Medulla oblongata (tissue), 1 donor: ENCODE data around the gene LINC01488.

Source experiments
- DNase-seq: peaks from one replicate; pipeline ENCODE4 v3.0.0-alpha.2; 2015; ENCODE audit errors: extremely low spot score

LINC01488 gene

DNA sequence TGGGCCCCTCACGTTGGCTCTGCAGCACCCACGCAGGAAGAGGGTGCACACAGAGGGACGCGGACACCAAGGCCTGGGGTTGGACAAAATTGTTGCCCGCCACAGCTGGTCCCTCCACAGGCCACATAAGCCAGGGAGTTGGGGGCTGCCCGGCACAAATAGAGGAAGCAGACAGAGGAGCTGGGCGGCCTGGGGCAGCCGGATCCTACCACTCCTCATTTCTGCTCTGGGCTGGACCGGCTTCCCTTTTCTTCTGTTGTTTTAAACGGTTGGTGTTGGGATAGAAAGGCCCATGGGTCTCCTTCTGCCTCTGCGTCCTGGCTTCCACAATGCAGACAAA lies 36.4 kb upstream of the LINC01488 start:
- peak; percentile 43 for DNase-seq

GRCh38 chr11:69446108-69446507 lies 35.4 kb upstream of the LINC01488 start:
- DNase-seq: peak; percentile 42

- DNase-seq: no peak
These were observed 33.7 kb upstream of the LINC01488 start for GRCh38 chr11:69447786-69448185.

GRCh38 chr11:69448471-69449284 lies 32.8 kb upstream of the LINC01488 start:
- no peak for DNase-seq

DNA sequence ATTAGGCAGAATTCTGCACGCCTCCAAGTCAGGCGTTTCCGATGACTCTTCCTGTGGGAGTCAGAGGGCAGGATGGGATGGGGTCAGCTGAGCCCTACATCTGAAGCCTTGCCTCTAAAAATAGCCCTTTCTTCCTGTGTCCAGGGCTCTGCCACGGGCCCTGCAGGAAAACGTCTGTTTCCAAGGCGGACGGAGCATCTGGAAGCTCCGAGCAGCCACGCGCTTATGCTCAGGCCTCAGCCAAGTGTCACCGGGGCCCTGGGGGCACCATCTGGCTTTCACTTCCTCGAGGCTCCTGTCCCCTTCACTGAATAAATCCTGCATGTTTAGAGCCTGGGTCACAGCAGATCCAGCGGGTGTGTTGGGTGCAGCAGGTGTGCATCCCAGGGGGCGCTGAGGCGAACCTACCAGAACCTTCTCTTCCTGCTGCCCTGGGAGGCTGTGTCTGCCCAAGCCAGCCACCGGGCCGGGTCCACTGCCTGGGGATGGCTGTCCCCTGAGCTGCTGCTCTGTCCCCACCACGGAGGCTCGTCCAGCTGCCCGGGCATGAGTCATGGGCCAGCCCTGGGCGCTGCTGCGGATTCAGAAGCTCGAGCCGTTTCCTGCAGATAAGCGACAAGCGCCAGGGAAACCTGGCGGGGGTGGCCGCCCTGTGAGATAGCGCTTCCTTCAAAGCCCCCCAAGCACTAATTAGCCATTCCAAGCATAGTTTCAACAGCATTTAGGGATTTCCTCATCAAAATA lies 32.0 kb upstream of the LINC01488 start:
- peak; percentile 51 for DNase-seq

GRCh38 chr11:69450064-69450856 lies 31.2 kb upstream of the LINC01488 start:
- no peak for DNase-seq

GRCh38 chr11:69450857-69451220 lies 30.6 kb upstream of the LINC01488 start:
- DNase-seq: no peak

DNA sequence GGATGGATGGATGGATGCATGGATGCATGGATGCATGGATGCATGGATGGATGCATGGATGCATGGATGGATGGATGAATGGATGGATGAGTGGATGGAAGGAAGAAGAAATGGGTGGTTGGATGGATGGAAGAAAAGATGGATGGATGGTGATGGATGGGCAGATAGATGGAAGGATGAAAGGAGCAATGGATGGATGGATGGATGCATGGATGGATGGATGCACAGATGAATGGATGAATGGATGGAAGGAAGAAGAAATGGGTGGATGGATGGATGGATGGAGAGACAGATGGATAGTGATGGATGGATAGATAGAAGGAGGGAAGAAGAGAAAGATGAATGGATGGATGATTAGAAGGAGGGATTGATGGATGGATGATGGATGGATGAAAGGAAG lies 30.2 kb upstream of the LINC01488 start:
- DNase-seq: no peak

GRCh38 chr11:69452206-69452987 lies 29.1 kb upstream of the LINC01488 start:
- DNase-seq: no peak

GRCh38 chr11:69453151-69453550 lies 28.3 kb upstream of the LINC01488 start:
- DNase-seq: no peak

- no peak for DNase-seq
These were observed 27.4 kb upstream of the LINC01488 start for GRCh38 chr11:69454018-69454417.

GRCh38 chr11:69455969-69456368 lies 25.5 kb upstream of the LINC01488 start:
- no peak for DNase-seq

DNA sequence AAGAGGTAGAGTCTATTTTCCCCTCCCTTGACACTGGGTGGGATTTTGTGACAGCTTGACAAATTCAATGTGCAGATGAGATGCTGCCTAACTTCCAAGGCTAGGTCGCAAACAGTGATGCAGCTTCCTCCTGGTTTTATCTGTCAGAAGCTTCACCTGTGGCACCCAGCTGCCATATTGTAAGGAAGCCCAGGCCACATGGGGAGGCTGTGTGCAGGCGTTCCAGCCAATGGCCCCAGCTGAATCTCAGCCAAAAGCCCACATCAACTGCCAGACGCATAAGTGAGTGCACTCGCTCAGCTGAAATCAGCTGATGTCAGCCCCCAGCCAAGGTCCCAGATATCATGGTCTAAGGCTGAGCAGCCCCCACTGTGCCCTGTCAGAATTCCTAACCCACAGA lies 24.8 kb upstream of the LINC01488 start:
- DNase-seq: no peak

DNA sequence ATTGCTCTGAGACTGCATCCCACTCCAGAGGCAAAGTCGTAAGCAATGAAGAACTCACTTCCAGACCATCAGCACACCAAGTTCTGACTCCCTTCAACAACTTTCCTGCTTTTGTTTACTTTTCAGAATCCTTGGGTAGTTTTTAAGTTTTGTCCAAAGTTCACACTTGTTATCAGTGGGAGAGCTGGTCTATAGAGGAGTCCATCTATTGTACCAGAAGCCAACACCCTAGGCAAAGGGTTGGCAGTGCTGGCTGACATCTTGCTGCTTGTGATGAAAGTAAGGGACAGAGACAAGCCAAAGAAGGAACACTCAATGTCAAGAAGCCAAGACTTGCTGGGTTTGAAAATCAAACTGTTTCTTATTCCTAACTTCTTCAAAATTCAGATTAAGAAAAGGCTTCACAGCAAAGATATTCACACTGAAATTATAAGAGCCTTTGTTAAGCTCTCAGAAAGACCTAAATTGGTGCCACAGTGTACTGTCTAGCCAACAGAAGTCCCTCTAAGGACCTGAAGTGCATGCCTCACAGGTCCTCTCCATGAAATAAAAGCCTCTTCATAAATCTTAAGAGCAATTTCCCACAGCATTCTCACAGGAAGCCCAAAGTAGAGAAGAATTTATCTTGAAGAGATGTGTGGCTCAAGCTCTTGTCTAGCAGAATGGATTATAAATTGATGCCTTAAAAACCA lies 21.5 kb upstream of the LINC01488 start:
- no peak for DNase-seq

DNA sequence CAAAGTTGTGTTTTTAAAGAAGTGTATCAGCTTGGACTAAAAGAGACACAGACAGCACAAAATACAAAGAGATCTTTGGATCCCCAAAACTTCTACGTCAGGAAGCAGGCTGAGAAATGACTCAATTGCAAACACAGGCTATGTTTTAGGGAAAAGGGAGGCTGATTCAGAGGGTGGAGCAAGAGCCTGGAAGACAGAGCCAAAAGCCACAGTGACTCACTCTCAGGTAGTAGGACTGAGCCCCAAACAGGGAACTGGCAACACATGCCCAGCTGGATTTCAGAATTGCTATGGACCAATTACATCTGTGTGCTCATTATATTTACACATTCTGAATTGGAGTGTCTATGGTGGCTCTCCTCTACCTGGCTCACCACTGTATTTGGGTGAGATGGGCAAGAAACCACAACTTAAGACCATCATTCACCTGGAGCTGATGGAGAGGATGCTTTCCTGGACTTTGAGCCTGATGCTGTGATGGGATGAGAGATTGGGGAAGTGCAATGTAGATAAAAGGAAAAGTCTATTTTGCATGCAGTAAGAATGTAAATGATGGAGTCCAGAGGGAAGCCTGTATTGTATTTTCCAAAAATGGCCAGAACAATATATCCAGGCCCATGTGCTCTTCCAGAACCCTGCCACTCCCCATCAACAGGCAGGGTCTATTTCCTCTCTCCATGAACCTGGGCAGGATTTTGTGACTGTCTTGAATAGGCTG lies 20.8 kb upstream of the LINC01488 start:
- DNase-seq: no peak

- no peak for DNase-seq
These were observed 20.0 kb upstream of the LINC01488 start for GRCh38 chr11:69461272-69461962.

DNA sequence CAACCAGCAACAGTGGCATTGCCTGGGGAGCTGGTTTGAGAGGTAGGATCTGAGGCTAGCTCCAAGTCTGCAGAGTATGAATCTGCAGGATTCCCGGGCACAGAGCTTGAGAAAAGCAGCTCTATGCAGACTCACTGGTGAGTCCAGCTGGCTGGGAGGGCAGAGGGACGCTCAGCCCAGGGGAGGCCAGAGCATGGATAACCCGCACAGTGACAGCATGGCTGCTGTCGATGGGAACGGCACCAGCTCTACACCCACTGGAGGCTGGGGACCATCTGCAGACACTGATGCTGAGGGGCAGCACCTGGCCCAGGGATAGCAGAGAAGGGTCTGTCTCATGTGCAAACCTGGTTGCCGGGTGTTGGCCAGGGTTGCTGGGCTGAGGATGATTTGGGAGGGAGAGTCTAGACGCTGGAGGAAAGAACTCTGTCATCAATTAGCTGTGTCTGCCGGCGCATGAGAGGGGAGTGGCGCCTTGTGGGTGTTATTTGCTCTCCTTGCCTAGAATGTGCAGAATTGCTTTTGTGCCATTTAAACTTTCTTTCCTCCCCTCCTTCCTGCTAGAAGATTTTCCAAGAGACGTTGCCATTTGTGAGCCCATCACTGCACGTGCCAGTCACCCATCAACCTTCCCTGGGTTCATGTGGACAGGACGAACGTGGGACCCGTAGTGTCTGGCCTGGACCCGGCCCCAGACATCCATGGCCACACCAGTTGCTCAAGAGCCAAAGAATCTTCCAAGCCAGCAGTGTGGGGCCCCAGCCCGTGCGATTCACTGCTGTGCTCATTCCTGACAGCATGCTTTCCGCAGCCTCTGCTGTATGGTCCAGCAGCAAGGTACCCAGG lies 19.1 kb upstream of the LINC01488 start:
- DNase-seq: no peak

DNA sequence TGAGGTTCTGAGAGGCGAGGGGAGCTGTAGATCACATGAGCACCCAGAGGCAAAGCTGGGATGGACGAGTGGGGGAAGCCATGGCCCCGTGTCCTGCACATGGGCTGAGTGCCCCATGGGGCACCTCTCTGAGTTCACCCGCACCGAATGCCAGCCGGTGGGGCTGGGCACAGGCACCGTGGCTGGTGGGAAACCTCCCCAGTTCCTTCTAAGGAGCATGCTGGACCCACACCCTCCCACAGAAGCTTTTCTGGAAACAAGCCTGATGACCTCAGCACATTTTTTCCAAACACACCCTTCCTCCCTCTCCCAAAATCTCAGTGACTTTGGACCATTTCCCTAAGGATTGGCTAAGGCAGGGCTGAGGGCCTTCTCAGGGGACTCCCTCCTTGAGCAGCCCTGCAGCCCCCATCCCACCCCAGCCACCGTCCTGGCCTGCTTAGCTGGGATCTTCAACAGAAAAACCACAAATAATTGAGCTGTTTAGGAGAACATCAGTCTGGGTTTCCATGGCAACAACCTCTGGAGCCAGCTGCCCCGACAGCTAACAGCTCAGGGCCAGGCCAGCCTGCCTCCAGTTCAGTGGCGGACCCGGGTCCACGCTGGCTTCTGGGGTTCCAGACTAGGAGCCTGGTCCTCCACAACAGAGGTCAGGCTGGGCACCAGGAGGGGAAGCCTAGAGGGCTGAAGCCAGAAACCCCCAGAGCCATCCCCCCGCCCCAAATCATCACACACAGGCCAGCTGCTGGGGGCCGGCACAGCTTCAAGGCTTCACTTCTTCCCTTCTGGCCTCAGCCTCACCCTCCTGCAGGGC lies 18.1 kb upstream of the LINC01488 start:
- DNase-seq: no peak
